Measurements from ENCODE around the gene MAL.

Gene MAL

DNA sequence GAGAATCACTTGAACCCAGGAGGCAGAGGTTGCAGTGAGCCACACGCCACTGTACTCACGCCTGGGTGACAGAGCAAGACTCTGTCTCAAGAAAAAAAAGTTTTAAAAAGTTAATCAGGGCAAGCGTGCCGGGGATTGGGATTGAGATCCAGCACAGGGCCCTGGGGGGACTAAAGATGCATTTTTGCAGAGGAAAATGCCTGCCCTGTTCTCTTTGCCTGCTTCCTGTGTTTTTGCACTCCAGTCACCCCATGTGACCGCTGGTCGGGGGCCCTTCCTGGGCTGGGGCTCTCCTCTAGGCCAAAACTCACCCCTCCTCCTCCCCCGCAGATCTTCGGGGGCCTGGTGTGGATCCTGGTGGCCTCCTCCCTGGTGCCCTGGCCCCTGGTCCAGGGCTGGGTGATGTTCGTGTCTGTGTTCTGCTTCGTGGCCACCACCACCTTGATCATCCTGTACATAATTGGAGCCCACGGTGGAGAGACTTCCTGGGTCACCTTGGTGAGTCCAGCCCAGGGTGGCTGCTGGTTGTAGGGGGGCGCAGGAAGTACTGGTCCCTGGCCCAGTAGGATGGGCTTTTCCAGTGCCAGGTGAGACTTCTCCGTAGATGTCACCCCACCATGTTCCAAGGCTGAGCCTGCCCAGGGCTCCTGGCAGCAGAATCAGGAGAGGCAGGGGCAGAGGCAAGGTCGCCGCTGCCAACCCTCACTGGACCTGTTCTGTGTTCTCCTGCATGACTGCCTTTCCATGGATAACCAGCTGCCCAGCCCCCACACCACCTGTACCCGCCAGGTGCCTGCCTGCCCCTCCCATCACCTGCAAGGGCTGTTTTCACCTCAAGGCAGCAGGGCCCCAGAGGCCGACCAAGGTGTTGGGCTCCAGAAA, 22.4 kb downstream of the MAL start:
- peaks cover 12% of the 10 kb centered on the region for H3K27me3 ChIP-seq (ENCODE audit: insufficient read depth, poor library complexity, severe bottlenecking)
- no peak overlapping the region for H3K27ac ChIP-seq (replicated peaks)
- TF ChIP-seq GABPA (IDR thresholded peaks at IDR 0.05; ENCODE audit: low read depth) (no peak), POLR2AphosphoS5 (IDR thresholded peaks at IDR 0.05; ENCODE audit: low read depth) (no peak), REST (IDR thresholded peaks at IDR 0.05; ENCODE audit: insufficient replicate concordance, low read depth) (no peak), SPI1 (IDR thresholded peaks at IDR 0.05; ENCODE audit: borderline replicate concordance, low read depth) (no peak)
- TF ChIP-seq, protein P1, sequence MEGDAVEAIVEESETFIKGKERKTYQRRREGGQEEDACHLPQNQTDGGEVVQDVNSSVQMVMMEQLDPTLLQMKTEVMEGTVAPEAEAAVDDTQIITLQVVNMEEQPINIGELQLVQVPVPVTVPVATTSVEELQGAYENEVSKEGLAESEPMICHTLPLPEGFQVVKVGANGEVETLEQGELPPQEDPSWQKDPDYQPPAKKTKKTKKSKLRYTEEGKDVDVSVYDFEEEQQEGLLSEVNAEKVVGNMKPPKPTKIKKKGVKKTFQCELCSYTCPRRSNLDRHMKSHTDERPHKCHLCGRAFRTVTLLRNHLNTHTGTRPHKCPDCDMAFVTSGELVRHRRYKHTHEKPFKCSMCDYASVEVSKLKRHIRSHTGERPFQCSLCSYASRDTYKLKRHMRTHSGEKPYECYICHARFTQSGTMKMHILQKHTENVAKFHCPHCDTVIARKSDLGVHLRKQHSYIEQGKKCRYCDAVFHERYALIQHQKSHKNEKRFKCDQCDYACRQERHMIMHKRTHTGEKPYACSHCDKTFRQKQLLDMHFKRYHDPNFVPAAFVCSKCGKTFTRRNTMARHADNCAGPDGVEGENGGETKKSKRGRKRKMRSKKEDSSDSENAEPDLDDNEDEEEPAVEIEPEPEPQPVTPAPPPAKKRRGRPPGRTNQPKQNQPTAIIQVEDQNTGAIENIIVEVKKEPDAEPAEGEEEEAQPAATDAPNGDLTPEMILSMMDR (IDR thresholded peaks at IDR 0.05; ENCODE audit: insufficient read depth, low read length), result no peak
- no peak for DNase-seq (ENCODE audit: low read depth in 1 of 2, low spot score in 1 of 2)
- H3K4me3 ChIP-seq (replicated peaks; ENCODE audit: insufficient read depth, low read length), result no peak overlapping the region

DNA sequence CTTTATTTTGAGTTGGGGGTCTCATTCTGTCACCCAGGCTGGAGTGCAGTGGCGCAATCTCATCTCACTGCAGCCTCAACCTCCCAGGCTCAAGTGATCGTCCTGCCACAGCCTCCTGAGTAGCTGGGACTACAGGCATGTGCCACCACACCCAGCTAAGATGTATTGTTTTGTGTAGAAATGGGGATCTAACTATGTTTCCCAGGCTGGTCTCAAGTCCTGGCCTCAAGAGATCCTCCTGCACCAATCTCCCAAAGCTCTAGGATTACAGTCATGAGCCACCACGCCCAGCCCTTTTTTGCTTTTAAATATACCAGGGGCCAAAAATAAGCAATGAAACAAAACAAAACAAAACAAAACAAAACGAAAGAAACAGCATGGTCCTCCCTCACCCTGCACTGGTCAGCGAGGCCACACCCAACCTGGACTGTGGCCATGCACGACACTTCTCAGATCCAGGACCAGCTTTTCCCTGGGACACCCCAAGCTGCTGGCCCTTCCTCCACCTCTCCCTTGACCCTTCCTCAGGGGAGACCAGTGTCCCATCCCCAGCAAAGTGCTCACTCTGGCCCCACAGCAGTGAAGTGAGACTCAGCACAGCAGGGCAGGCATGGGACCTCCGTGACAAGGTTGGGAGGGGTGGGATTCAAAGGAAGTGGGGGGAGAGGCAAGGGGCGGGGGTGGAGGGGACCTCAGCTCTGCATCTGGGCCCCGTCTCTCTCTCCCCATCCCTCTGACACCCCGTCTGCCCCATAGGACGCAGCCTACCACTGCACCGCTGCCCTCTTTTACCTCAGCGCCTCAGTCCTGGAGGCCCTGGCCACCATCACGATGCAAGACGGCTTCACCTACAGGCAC, 23.5 kb downstream of the MAL start:
- TF ChIP-seq GABPA (IDR thresholded peaks at IDR 0.05; ENCODE audit: low read depth) (no peak), POLR2AphosphoS5 (IDR thresholded peaks at IDR 0.05; ENCODE audit: low read depth) (no peak), REST (IDR thresholded peaks at IDR 0.05; ENCODE audit: insufficient replicate concordance, low read depth) (no peak), SPI1 (IDR thresholded peaks at IDR 0.05; ENCODE audit: borderline replicate concordance, low read depth) (no peak)
- TF ChIP-seq, protein P1 (IDR thresholded peaks at IDR 0.05; ENCODE audit: insufficient read depth, low read length), result no peak
- Histone ChIP-seq H3K27ac (replicated peaks) (no peak overlapping the region), H3K27me3 (ENCODE audit: insufficient read depth, poor library complexity, severe bottlenecking) (peaks cover 6% of the 10 kb centered on the region), H3K4me3 (replicated peaks; ENCODE audit: insufficient read depth, low read length) (no peak overlapping the region)
- no peak for DNase-seq (ENCODE audit: low read depth in 1 of 2, low spot score in 1 of 2)

DNA sequence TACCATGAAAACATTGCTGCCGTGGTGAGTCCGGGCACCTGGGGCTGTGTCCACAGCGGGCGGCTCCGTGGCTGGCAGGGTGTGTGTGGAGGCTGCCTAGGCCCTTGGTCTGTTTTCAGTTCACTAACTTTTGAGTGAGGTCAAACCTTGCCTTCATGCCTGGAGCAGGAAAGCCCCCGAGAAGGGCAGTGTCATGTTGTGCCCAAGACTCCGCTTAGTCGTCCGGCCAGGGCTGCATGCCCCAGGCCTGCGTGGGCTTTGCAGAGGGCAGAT, 24.1 kb downstream of the MAL start:
- no peak for DNase-seq (ENCODE audit: low read depth in 1 of 2, low spot score in 1 of 2)
- Histone ChIP-seq H3K27me3 (ENCODE audit: insufficient read depth, poor library complexity, severe bottlenecking) (peaks cover 6% of the 10 kb centered on the region), H3K4me3 (replicated peaks; ENCODE audit: insufficient read depth, low read length) (no peak overlapping the region), H3K27ac (replicated peaks) (no peak overlapping the region)
- no peak for TF ChIP-seq SPI1 (IDR thresholded peaks at IDR 0.05; ENCODE audit: borderline replicate concordance, low read depth)
- TF ChIP-seq POLR2AphosphoS5 (IDR thresholded peaks at IDR 0.05; ENCODE audit: low read depth), result no peak
- TF ChIP-seq, protein P1 (IDR thresholded peaks at IDR 0.05; ENCODE audit: insufficient read depth, low read length), result no peak
- no peak for TF ChIP-seq GABPA (IDR thresholded peaks at IDR 0.05; ENCODE audit: low read depth)
- TF ChIP-seq REST (IDR thresholded peaks at IDR 0.05; ENCODE audit: insufficient replicate concordance, low read depth), result no peak

Data from HL-60 (cell line).